BE2C (cell line): ENCODE measurements around the gene SLC35B2.
A peak's percentile ranks its signal among the peaks of the same experiment; 100 is the strongest.

ENCODE experiments used
- DNase-seq: peaks from one replicate; pipeline ENCODE4 v3.0.0-alpha.2; 2020
- H3K27me3 ChIP-seq: fragments of 250-450 bp; sonication (Bioruptor Pico); 2 replicates; pipeline ENCODE4 v1.5.1; 2020; ENCODE audit warnings: mild to moderate bottlenecking
- H3K36me3 ChIP-seq: fragments of 250-450 bp; sonication (Bioruptor Pico); 2 replicates; pipeline ENCODE4 v1.5.1; 2020; ENCODE audit warnings: mild to moderate bottlenecking
- H3K4me1 ChIP-seq: fragments of 250-450 bp; sonication (Bioruptor Pico); 2 replicates; pipeline ENCODE4 v1.5.1; 2020
- H3K4me3 ChIP-seq: 2 replicates; pipeline ENCODE4 v1.5.1; 2011; ENCODE audit warnings: low read depth, low read length
- H3K9me3 ChIP-seq: fragments of 250-450 bp; sonication (Bioruptor Pico); 2 replicates; pipeline ENCODE4 v1.5.1; 2020
- TF ChIP-seq, protein P1 (sequence below): IDR thresholded peaks from 2 replicates; pipeline ENCODE4 v1.5.1; 2012; ENCODE audit warnings: mild to moderate bottlenecking, low read depth, low read length

SLC35B2 gene

DNA sequence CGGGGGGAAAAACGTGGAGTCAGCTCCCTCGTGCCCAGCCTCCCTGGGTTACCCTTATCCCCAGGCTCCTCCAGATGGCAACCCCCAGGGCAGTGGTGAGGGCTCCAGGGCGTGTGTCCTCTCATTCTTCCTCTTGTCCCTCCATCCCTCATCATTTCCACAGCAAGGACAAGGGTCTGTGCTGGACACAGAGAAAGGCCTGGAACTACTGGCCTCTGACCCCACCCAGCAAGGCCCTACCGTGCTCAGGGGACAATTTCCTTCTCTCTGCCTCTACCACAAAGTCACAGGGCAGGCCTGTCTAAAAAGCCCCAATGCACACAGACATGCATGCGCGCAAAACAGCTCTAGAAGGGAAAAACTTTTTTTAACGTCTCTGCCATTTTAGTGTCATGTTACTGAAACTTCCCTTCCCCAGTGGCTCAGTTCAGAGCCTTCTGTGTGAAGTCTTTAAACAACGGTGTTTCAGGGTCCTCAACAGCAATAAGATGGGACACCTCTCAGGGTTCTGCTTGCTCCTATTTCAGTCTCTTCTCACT is 1.1 kb upstream of the SLC35B2 start:
- no peak overlapping the region for H3K4me3 ChIP-seq
- H3K36me3 ChIP-seq: peaks cover 36% of the 10 kb centered on the region
- no peak for DNase-seq
- no peaks in the 10 kb centered on the region; the same call in 1 of the 2 replicates for H3K4me1 ChIP-seq
- no peaks in the 10 kb centered on the region for H3K9me3 ChIP-seq
- no peaks in the 10 kb centered on the region for H3K27me3 ChIP-seq
- TF ChIP-seq, protein P1, sequence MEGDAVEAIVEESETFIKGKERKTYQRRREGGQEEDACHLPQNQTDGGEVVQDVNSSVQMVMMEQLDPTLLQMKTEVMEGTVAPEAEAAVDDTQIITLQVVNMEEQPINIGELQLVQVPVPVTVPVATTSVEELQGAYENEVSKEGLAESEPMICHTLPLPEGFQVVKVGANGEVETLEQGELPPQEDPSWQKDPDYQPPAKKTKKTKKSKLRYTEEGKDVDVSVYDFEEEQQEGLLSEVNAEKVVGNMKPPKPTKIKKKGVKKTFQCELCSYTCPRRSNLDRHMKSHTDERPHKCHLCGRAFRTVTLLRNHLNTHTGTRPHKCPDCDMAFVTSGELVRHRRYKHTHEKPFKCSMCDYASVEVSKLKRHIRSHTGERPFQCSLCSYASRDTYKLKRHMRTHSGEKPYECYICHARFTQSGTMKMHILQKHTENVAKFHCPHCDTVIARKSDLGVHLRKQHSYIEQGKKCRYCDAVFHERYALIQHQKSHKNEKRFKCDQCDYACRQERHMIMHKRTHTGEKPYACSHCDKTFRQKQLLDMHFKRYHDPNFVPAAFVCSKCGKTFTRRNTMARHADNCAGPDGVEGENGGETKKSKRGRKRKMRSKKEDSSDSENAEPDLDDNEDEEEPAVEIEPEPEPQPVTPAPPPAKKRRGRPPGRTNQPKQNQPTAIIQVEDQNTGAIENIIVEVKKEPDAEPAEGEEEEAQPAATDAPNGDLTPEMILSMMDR: no peak

GRCh38 chr6:44257753-44258324 is 511 bp upstream of the SLC35B2 start:
- no peak for DNase-seq

GRCh38 chr6:44256775-44257024 is 628 bp downstream of the SLC35B2 start:
- H3K4me1 ChIP-seq: no peaks in the 10 kb centered on the region; the same call in 1 of the 2 replicates
- no peaks in the 10 kb centered on the region for H3K9me3 ChIP-seq
- H3K27me3 ChIP-seq: no peaks in the 10 kb centered on the region
- DNase-seq: no peak
- H3K4me3 ChIP-seq: peak overlapping the region; percentile 83
- H3K36me3 ChIP-seq: peaks cover 53% of the 10 kb centered on the region
- TF ChIP-seq, protein P1: no peak

More at GRCh38 chr6:44257753-44258324, 511 bp upstream of the SLC35B2 start:
- Histone ChIP-seq H3K36me3 (peaks cover 41% of the 10 kb centered on the region), H3K4me3 (peak overlapping the region; percentile 83), H3K4me1 (no peaks in the 10 kb centered on the region; the same call in 1 of the 2 replicates), H3K9me3 (no peaks in the 10 kb centered on the region), H3K27me3 (no peaks in the 10 kb centered on the region)
- TF ChIP-seq, protein P1: no peak; the same call in 1 of the 2 replicates

GRCh38 chr6:44255871-44256774 is 1.2 kb downstream of the SLC35B2 start:
- Histone ChIP-seq H3K4me1 (no peaks in the 10 kb centered on the region; the same call in 1 of the 2 replicates), H3K36me3 (peaks cover 59% of the 10 kb centered on the region), H3K4me3 (peak overlapping the region; percentile 83), H3K27me3 (no peaks in the 10 kb centered on the region), H3K9me3 (no peaks in the 10 kb centered on the region)
- TF ChIP-seq, protein P1: no peak
- DNase-seq: no peak

DNA sequence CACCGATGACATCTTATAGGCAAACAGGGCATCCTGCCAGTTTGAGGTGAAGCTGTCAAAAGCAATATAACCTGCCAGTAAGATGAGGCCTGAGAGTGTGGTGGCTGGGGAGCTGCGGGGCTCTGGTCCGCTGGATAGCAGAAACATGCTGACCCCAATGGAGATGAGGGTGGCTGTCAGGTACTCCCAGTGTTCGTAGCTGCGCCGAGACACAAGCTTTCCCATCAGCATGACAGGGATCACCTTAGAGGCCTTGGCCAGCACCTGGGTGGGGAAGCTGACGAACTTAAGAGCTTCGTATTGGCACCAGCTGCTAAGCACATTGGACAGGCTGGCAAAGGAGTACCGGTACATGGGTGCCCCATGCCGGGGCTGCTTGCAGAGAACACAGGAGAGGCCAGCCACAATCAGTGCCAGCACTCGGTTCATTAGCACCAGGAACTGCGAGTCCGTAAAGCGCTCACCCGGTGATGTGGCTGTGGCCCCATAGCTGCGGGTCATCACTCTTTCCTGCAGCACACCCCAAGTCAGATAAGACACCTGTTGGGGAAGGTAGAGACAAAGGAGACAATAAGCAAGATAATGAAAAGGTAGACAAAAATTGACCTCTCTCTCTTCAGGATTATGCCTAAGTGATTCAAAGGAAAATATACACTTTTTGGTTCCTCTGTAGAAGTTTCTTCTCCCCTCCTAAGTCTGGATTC is 2.1 kb downstream of the SLC35B2 start:
- peak overlapping the region; percentile 83; the same call in 1 of the 2 replicates for H3K4me3 ChIP-seq
- H3K4me1 ChIP-seq: peaks cover 4% of the 10 kb centered on the region; the same call in 1 of the 2 replicates
- peaks cover 67% of the 10 kb centered on the region for H3K36me3 ChIP-seq
- TF ChIP-seq, protein P1: no peak
- DNase-seq: peak; percentile 40
- H3K9me3 ChIP-seq: no peaks in the 10 kb centered on the region
- no peaks in the 10 kb centered on the region for H3K27me3 ChIP-seq
